GM23338 (cell line): ENCODE data around the gene CTDSP2. TPM values are rescaled to one million over a fixed set of nuclear protein-coding genes. Genes with fewer than 3 reads are reported as not detected.

Experiments
- ATAC-seq: fragments of 200-7000 bp; cut with Tn5 transposase; 3 replicates; pipeline ENCODE4 v1.9.1; 2020
- DNase-seq: peaks from one replicate; pipeline ENCODE4 v3.0.0-alpha.2; 2015; ENCODE audit warnings: low spot score
- H2AFZ ChIP-seq: fragments of 200-600 bp; sonication (generic); 2 replicates; pipeline ENCODE4 v1.8.0; 2016; ENCODE audit warnings: antibody characterized with exemption, mild to moderate bottlenecking, moderate library complexity
- H3F3A ChIP-seq: fragments of 200-600 bp; sonication (generic); replicated peaks from 2 replicates; pipeline ENCODE4 v1.8.0; 2017; ENCODE audit warnings: antibody characterized with exemption, mixed run types, low read depth
- H3K27ac ChIP-seq: fragments of 200-600 bp; sonication (generic); 2 replicates; pipeline ENCODE4 v1.6.1; 2016; ENCODE audit warnings: low read depth
- H3K27me3 ChIP-seq: fragments of 200-600 bp; sonication (generic); 2 replicates; pipeline ENCODE4 v1.8.0; 2016; ENCODE audit warnings: mild to moderate bottlenecking, mixed run types, moderate library complexity; ENCODE audit not compliant: insufficient read depth
- H3K36me3 ChIP-seq: fragments of 200-600 bp; sonication (generic); 2 replicates; pipeline ENCODE4 v1.8.0; 2016; ENCODE audit warnings: mild to moderate bottlenecking; ENCODE audit not compliant: insufficient read depth
- H3K4me1 ChIP-seq: fragments of 200-600 bp; sonication (generic); 2 replicates; pipeline ENCODE4 v1.8.0; 2016; ENCODE audit warnings: mild to moderate bottlenecking, moderate library complexity; ENCODE audit not compliant: insufficient read depth
- H3K4me2 ChIP-seq: fragments of 200-600 bp; sonication (generic); 2 replicates; pipeline ENCODE4 v1.7.1; 2017; ENCODE audit warnings: mixed run types
- H3K4me3 ChIP-seq: fragments of 200-600 bp; sonication (generic); 2 replicates; pipeline ENCODE4 v1.6.1; 2016; ENCODE audit warnings: mixed run types
- H3K79me2 ChIP-seq: fragments of 200-600 bp; sonication (generic); replicated peaks from 2 replicates; pipeline ENCODE4 v1.8.0; 2017; ENCODE audit warnings: mild to moderate bottlenecking; ENCODE audit not compliant: insufficient read depth
- H3K9me2 ChIP-seq: fragments of 200-600 bp; sonication (generic); 2 replicates; pipeline ENCODE4 v1.8.0; 2017; ENCODE audit not compliant: insufficient read depth
- H4K20me1 ChIP-seq: fragments of 200-600 bp; sonication (generic); replicated peaks from 2 replicates; pipeline ENCODE4 v1.8.0; 2017; ENCODE audit warnings: mild to moderate bottlenecking; ENCODE audit not compliant: insufficient read depth
- H3K27ac Mint-ChIP-seq: 2 replicates; pipeline ENCODE4 v1.8.0; 2020; ENCODE audit warnings: inconsistent platforms, mild to moderate bottlenecking, moderate library complexity, mixed read lengths
- H3K27me3 Mint-ChIP-seq: 3 replicates; pipeline ENCODE4 v1.8.0; 2022; ENCODE audit warnings: low read depth, mild to moderate bottlenecking, moderate library complexity, mixed read lengths, inconsistent platforms; ENCODE audit not compliant: insufficient read depth, poor library complexity
- H3K36me3 Mint-ChIP-seq: 3 replicates; pipeline ENCODE4 v1.8.0; 2021; ENCODE audit warnings: low read depth, mild to moderate bottlenecking, inconsistent platforms, moderate library complexity, mixed read lengths
- H3K4me1 Mint-ChIP-seq: 3 replicates; pipeline ENCODE4 v1.8.0; 2020; ENCODE audit warnings: mild to moderate bottlenecking, inconsistent platforms, mixed read lengths
- H3K4me3 Mint-ChIP-seq: 3 replicates; pipeline ENCODE4 v1.8.0; 2021; ENCODE audit warnings: moderate library complexity, mild to moderate bottlenecking, inconsistent platforms, mixed read lengths
- H3K9me3 Mint-ChIP-seq: 3 replicates; pipeline ENCODE4 v1.8.0; 2020; ENCODE audit warnings: moderate library complexity, mild to moderate bottlenecking, inconsistent platforms, mixed read lengths
- CREB1 ChIP-seq: fragments of 250-450 bp; sonication (Bioruptor Pico); IDR thresholded peaks from 2 replicates; pipeline ENCODE4 v1.5.0; 2020; ENCODE audit warnings: low read depth, mild to moderate bottlenecking, moderate library complexity
- CTCF ChIP-seq, 2 experiments: fragments of 200-600 bp in 1 of 2; sonication (generic) in 1 of 2; conservative IDR thresholded peaks; 2 replicates each; pipeline versions ENCODE4 v1.5.1 to v1.6.1; 2016 to 2017; ENCODE audit warnings: antibody characterized with exemption in 2 of 2, low read depth in 2 of 2, mild to moderate bottlenecking in 2 of 2, moderate library complexity in 1 of 2
- EZH2 ChIP-seq: fragments of 200-600 bp; sonication (generic); IDR thresholded peaks from one replicate; pipeline ENCODE4 v1.8.0; 2017; ENCODE audit warnings: antibody characterized with exemption, mild to moderate bottlenecking, low read depth; ENCODE audit not compliant: unreplicated experiment
- EZH2phosphoT487 ChIP-seq: fragments of 200-600 bp; sonication (generic); IDR thresholded peaks from one replicate; pipeline ENCODE4 v1.8.1; 2018; ENCODE audit warnings: antibody characterized with exemption; ENCODE audit not compliant: unreplicated experiment
- JUNB ChIP-seq: IDR thresholded peaks from one replicate; pipeline ENCODE4 v1.6.1; 2016; ENCODE audit warnings: antibody characterized with exemption; ENCODE audit not compliant: unreplicated experiment
- NANOG ChIP-seq: IDR thresholded peaks from 2 replicates; pipeline ENCODE4 v1.6.1; 2016; ENCODE audit warnings: antibody characterized with exemption, borderline replicate concordance
- POLR2AphosphoS5 ChIP-seq: IDR thresholded peaks from 2 replicates; pipeline ENCODE4 v1.6.1; 2016; ENCODE audit warnings: antibody characterized with exemption, low read depth
- STAT1 ChIP-seq: IDR thresholded peaks from one replicate; pipeline ENCODE4 v1.6.1; 2016; ENCODE audit warnings: antibody characterized with exemption; ENCODE audit not compliant: unreplicated experiment
- ZNF114 ChIP-seq: fragments of 250-450 bp; sonication (Bioruptor Pico); IDR thresholded peaks from 2 replicates; pipeline ENCODE4 v1.5.0; 2020; ENCODE audit warnings: mild to moderate bottlenecking, moderate library complexity
- polyA plus RNA-seq: library from polyadenylated mRNA; unstranded; fragments of >200 nt; fragmentation: Nextera tagmentation; extraction: Ambion mirVana; gene quantifications from 2 replicates; pipeline ENCODE4 v1.2.1, GENCODE V29; 2016
- total RNA-seq: library from RNA; depleted of rRNA; stranded (reverse); fragments of >200 nt; shearing (Covaris generic); gene quantifications from 2 replicates; pipeline ENCODE4 v1.2.3, GENCODE V29; 2014
- TF ChIP-seq, protein P1 (sequence below): IDR thresholded peaks from 2 replicates; pipeline ENCODE4 v1.6.1; 2016; ENCODE audit warnings: antibody characterized with exemption
- TF ChIP-seq, protein P2 (sequence below): IDR thresholded peaks from one replicate; pipeline ENCODE4 v1.6.1; 2018; ENCODE audit warnings: antibody characterized with exemption; ENCODE audit not compliant: unreplicated experiment

The CTDSP2 gene
- total and polyA plus RNA-seq, 2 experiments from 2014 or later = 22.8 to 81.9 TPM

DNA sequence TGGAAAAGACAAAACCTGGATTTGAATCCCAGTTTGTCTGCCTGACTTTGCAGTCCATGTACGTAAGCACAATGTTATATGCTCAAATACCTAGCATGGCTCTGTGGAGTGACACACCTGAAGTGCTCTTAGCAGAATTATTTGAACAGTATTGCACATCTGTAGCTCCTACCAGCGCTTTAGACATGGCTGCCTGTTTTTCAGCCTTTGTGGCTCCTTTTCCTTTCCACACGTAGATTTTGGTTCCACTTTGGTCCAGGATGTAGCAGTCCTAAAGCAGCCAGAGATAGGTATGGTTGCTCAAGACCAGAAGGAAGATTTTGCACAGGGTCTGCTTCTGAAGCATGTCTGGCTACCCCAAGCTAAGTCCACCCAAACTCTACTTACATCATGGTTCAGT, 37.1 kb downstream of the CTDSP2 start:
- TF ChIP-seq, protein P1, sequence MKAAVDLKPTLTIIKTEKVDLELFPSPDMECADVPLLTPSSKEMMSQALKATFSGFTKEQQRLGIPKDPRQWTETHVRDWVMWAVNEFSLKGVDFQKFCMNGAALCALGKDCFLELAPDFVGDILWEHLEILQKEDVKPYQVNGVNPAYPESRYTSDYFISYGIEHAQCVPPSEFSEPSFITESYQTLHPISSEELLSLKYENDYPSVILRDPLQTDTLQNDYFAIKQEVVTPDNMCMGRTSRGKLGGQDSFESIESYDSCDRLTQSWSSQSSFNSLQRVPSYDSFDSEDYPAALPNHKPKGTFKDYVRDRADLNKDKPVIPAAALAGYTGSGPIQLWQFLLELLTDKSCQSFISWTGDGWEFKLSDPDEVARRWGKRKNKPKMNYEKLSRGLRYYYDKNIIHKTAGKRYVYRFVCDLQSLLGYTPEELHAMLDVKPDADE = no peak
- no peak for TF ChIP-seq EZH2
- no peak for TF ChIP-seq NANOG
- TF ChIP-seq JUNB = no peak
- no peak for TF ChIP-seq CREB1 (CRISPR knock-in tag)
- TF ChIP-seq EZH2phosphoT487 = no peak
- TF ChIP-seq, protein P2, sequence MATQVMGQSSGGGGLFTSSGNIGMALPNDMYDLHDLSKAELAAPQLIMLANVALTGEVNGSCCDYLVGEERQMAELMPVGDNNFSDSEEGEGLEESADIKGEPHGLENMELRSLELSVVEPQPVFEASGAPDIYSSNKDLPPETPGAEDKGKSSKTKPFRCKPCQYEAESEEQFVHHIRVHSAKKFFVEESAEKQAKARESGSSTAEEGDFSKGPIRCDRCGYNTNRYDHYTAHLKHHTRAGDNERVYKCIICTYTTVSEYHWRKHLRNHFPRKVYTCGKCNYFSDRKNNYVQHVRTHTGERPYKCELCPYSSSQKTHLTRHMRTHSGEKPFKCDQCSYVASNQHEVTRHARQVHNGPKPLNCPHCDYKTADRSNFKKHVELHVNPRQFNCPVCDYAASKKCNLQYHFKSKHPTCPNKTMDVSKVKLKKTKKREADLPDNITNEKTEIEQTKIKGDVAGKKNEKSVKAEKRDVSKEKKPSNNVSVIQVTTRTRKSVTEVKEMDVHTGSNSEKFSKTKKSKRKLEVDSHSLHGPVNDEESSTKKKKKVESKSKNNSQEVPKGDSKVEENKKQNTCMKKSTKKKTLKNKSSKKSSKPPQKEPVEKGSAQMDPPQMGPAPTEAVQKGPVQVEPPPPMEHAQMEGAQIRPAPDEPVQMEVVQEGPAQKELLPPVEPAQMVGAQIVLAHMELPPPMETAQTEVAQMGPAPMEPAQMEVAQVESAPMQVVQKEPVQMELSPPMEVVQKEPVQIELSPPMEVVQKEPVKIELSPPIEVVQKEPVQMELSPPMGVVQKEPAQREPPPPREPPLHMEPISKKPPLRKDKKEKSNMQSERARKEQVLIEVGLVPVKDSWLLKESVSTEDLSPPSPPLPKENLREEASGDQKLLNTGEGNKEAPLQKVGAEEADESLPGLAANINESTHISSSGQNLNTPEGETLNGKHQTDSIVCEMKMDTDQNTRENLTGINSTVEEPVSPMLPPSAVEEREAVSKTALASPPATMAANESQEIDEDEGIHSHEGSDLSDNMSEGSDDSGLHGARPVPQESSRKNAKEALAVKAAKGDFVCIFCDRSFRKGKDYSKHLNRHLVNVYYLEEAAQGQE = no peak
- no peak for TF ChIP-seq POLR2AphosphoS5
- no peak for TF ChIP-seq CTCF (conservative IDR thresholded peaks at IDR 0.05; ENCODE audit: low read depth in 2 of 2)
- TF ChIP-seq STAT1 = no peak
- TF ChIP-seq ZNF114 = no peak
- DNase-seq (no peak), ATAC-seq (no peak)
- no peak overlapping the region for H3K27ac ChIP-seq
- H3F3A ChIP-seq = no peaks in the 10 kb centered on the region; the same call in 1 of the 2 replicates
- no peaks in the 10 kb centered on the region; the same call in 1 of the 2 replicates for H3K9me2 ChIP-seq
- H3K27me3 ChIP-seq = no peaks in the 10 kb centered on the region
- H3K4me1 ChIP-seq = 0 out of 2 replicates have a peak, but pooled peaks cover 2% of the 10 kb centered on the region
- no peak overlapping the region for H3K4me3 ChIP-seq
- no peaks in the 10 kb centered on the region for H3K36me3 ChIP-seq
- H3K4me3 Mint-ChIP-seq = no peak overlapping the region
- no peaks in the 10 kb centered on the region for H4K20me1 ChIP-seq
- no peak overlapping the region for H3K4me2 ChIP-seq
- H2AFZ ChIP-seq = no peak overlapping the region
- H3K4me1 Mint-ChIP-seq = peaks cover 2% of the 10 kb centered on the region; the same call in 2 of the 3 replicates
- H3K36me3 Mint-ChIP-seq = peaks cover 4% of the 10 kb centered on the region
- peaks cover 6% of the 10 kb centered on the region for H3K27me3 Mint-ChIP-seq
- H3K27ac Mint-ChIP-seq = no peak overlapping the region
- H3K79me2 ChIP-seq = no peaks in the 10 kb centered on the region
- no peaks in the 10 kb centered on the region for H3K9me3 Mint-ChIP-seq
